ENCODE data around the gene NFASC. TPM values are rescaled to one million over a fixed set of nuclear protein-coding genes. Genes with fewer than 3 reads are reported as not detected.

The NFASC gene
- total RNA-seq, 2 donors from 2014 or later = 0.21 to 0.65 TPM

DNA sequence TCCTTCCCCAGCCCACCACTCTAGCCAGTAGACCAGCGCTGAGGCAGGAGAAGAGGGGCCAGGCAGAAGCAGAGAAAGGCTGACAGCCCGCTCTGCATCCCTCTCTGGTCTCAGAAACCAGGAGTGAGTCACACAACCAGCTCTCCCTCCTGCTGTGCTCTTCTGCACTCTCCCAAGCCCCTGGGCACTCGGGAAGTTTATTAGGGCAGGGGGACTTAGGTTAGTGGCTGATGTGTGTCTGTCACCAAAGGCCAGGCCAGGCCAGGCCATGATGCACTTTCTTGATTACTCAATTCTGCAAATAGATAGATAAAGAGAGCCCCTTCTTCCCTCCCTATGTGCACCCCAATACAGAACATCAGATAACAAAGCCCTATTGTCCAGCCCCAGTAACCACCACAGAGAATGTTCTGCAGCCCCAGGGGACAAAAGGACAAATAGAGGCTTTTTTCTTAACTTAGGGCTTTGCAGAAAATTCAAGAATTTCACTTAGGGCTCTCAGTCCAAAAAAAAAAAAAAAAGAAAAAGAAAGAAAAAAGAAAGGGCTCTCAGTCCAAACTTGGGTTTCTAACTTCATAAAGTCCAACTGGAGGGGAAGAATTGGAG, 119.5 kb downstream of the NFASC start:
- no peak overlapping the region for H3K4me3 Mint-ChIP-seq

DNA sequence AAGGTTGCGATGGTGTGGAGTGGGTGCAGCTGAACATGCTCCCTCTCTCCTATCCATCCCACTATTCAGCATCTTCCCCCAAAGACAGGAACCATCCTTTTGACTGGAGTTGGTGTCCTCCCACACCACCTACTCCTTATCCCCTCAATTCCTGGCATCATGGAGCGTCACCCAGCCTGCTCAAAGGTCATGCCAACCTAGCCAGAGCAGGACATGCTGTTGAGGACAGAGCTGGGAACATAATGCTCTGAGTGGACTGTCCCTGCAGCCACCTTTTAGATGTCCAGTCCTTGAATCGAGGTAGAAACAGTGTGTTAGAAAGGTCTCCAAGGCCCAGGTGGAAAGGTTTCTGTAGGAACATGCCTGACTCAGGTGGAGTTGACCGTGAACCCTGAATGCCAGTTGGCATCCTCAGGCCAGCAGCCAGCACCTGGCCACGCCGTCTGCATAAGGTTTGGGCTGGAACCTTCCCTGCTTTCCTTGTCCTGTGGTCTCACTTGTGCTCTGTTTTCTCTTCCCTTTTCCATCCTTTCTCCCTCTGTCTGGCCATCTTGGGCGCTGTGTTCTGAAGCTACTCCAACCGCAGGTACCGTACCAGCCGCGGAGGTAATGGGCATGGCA, 120.2 kb downstream of the NFASC start:
- H3K27me3 Mint-ChIP-seq = peaks cover 7% of the 10 kb centered on the region
- H3K36me3 Mint-ChIP-seq (ENCODE audit: low read depth) = no peaks in the 10 kb centered on the region
- no peaks in the 10 kb centered on the region for H3K9me3 Mint-ChIP-seq
- no peak for ATAC-seq (replicated peaks)
- H3K4me3 Mint-ChIP-seq = no peak overlapping the region
- no peak overlapping the region for H3K27ac Mint-ChIP-seq
- H3K4me1 Mint-ChIP-seq = no peaks in the 10 kb centered on the region

More for the DNA sequence above, 119.5 kb downstream of the NFASC start:
- no peak for ATAC-seq (replicated peaks)
- H3K27ac Mint-ChIP-seq = no peak overlapping the region
- H3K9me3 Mint-ChIP-seq = no peaks in the 10 kb centered on the region
- H3K27me3 Mint-ChIP-seq = peaks cover 7% of the 10 kb centered on the region
- H3K4me1 Mint-ChIP-seq = no peaks in the 10 kb centered on the region
- no peaks in the 10 kb centered on the region for H3K36me3 Mint-ChIP-seq (ENCODE audit: low read depth)

DNA sequence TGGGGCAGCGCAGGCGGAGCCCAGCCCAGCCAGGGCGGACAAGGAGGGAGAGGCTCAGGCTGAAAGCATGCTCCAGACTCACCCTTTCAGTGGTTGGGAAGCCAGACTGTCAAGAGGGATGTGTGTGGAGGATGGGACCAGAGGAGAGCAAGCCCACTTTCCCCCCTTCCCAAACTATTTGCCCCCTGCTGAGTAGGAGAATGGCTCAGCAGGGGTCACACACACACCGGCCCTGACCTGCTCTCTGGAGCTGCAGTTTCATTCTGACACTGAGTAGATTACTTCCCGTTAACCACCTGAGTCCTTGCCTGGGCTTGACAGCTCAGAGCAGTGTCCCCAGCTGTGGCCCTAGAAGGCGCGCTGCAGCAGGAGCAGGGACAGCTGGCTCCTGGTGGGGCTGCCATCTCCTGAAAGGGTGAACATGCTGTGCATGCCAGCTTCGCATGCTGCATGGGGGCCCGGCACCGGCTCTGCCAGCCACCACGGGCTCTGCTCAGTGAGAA, 120.7 kb downstream of the NFASC start:
- no peak for ATAC-seq (replicated peaks)
- Mint-ChIP-seq H3K27ac (no peak overlapping the region), H3K4me3 (no peak overlapping the region), H3K4me1 (no peaks in the 10 kb centered on the region), H3K27me3 (peaks cover 7% of the 10 kb centered on the region), H3K9me3 (no peaks in the 10 kb centered on the region), H3K36me3 (ENCODE audit: low read depth) (no peaks in the 10 kb centered on the region)

DNA sequence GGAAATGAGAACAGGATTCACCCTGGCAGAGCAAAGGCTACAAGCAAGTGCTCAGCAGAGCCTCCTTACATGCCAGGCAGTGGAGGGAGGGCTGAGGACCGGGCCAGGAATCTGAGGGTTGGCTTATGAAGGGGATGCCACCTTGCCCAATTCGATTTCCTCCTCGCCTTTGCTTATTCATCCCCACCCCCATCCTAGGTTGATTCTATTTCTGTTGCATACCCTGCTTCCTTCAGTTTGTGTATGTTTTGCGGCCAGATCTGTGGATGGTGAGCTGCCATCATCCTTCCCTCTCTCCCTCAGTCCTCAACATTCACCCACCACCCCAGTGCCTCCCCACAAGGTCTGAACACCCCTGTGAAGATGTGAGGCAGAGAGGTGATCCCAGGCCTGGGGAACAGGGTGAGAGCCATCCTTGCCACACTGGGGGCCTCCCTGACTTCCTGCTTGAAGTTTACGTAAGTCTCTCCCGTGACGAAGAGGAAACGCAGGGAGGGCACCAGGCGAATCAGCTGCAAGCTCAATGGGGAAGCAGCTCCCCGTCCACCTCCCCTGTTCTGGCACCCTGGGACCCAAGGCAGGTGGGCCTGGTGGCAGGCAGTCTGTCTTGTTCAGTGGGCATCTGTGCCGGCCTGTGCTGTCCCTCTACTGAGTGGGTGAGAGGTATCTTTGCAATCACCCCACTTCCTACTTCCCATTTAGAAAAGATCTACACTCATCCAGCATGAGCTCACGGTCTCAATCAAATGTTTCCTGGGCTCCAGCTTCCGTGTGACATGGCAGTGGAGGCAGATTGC, 121.7 kb downstream of the NFASC start:
- Mint-ChIP-seq H3K4me3 (no peak overlapping the region), H3K27ac (peak overlapping the region; percentile 51), H3K9me3 (no peaks in the 10 kb centered on the region), H3K27me3 (peaks cover 7% of the 10 kb centered on the region), H3K36me3 (ENCODE audit: low read depth) (no peaks in the 10 kb centered on the region), H3K4me1 (no peaks in the 10 kb centered on the region)
- ATAC-seq (replicated peaks) = no peak

DNA sequence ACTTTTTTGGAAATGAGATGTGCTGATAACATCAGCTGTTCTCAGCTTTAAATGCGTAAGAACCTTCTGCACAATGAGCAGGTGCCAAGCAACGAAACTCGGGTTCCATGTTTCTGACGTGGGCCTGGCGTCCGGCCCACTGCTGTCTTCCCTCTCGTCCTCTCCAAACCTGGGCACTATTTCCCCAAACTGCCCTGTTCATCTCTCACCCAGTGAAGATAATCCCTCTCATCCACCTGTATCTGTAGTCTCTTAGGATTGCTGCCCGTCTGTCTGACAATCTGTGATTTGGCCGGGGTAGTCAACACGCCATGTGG, 122.3 kb downstream of the NFASC start:
- ATAC-seq (replicated peaks) = no peak
- Mint-ChIP-seq H3K4me1 (no peaks in the 10 kb centered on the region), H3K27me3 (peaks cover 7% of the 10 kb centered on the region), H3K9me3 (no peaks in the 10 kb centered on the region), H3K27ac (peak overlapping the region; percentile 51), H3K4me3 (no peak overlapping the region), H3K36me3 (ENCODE audit: low read depth) (no peaks in the 10 kb centered on the region)

DNA sequence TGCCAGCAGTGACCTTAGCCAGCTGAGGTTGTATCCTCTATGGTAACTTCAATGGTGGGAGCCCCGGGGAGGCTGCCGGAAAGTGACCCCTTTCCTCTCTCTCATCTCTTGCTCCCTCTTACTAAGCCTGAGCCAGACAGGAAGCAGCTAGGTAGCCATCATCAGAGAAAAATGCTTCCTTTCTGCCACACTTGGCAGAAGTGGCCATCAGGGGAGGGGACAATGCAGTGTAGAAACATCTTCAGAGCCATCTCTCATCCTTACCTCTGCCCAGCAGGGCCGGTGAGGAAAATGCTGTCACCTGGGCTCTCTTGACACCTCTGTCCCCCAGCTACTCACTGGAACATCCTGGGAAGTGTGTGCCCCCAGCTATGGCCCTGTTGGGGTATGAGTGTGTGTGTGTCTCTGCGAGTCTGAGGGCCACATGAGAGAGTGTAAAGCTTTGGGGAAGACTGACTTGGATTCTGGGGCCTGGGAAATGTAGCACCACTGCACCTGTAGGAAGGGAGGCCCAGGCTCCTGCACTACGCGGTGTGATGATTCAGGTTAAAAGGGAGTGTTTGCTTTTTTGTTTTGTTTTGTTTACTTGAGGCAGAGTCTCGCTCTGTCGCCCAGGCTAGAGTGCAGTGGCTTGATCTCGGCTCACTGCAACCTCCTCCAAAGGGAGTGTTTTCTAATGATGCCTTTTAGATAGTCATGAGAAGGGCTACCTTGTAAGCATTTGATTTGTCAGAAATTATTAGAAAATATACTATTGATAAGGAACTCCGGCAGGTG, 123.6 kb downstream of the NFASC start:
- no peak overlapping the region for H3K27ac Mint-ChIP-seq
- peaks cover 3% of the 10 kb centered on the region for H3K27me3 Mint-ChIP-seq
- H3K9me3 Mint-ChIP-seq = no peaks in the 10 kb centered on the region
- H3K4me1 Mint-ChIP-seq = no peaks in the 10 kb centered on the region
- H3K4me3 Mint-ChIP-seq = no peak overlapping the region
- ATAC-seq (replicated peaks) = no peak
- no peaks in the 10 kb centered on the region for H3K36me3 Mint-ChIP-seq (ENCODE audit: low read depth)

DNA sequence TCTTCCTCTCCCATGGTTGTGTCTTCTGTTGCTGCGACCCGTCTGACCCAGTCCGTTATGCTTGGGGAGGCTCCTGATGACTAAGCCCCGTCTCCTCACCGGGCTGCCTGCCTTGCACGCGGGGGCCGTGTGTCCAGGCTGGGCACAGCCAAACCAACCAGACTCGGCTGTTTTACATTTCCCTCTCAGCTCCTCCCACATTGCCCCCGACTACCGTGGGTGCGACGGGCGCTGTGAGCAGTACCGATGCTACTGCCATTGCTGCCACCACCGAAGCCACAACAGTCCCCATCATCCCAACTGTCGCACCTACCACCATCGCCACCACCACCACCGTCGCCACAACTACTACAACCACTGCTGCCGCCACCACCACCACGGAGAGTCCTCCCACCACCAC, 126.3 kb downstream of the NFASC start:
- no peak for ATAC-seq (replicated peaks)
- H3K27me3 Mint-ChIP-seq = peaks cover 5% of the 10 kb centered on the region
- H3K36me3 Mint-ChIP-seq (ENCODE audit: low read depth) = no peaks in the 10 kb centered on the region
- H3K9me3 Mint-ChIP-seq = no peaks in the 10 kb centered on the region
- no peak overlapping the region for H3K4me3 Mint-ChIP-seq
- no peaks in the 10 kb centered on the region for H3K4me1 Mint-ChIP-seq
- no peak overlapping the region for H3K27ac Mint-ChIP-seq

DNA sequence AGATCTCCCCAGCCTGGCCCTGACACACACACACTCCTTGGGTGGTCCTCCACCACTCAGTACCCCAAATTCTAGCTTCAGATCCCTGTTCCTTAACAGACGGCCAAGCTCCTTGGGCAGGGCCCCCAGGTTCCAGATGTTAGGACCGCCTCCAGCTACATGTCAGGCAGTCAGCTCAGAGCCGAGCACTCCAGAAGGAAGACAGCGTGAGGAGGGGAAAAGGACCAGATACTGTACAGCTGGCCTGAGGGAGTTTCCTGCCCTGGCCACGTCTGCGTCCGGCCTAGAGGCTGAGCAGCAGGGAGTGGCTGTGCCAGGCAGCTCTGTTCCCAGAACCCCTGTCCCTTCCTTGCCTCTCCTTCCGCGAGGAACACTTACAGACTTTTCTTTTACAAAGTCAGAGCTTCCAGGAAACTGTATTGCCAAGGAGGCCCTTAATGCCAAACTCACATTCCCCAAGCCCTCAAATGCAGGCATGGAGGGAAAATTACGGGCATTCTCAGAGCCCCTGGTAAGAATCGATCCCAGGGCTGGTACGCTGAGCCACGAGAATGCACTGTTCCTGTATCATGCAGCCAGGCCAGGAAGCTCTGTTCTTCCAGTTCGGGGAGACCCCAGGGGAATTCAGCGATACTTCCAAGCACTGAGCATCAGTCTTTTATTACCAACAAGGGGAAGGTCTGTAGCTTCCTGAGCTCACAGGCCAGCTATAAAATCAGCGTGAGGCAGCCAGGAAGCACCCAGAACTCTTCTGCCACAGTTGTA, 127.1 kb downstream of the NFASC start:
- no peak for ATAC-seq (replicated peaks)
- Mint-ChIP-seq H3K9me3 (no peaks in the 10 kb centered on the region), H3K27ac (no peak overlapping the region), H3K4me3 (no peak overlapping the region), H3K27me3 (peaks cover 5% of the 10 kb centered on the region), H3K36me3 (ENCODE audit: low read depth) (no peaks in the 10 kb centered on the region), H3K4me1 (no peaks in the 10 kb centered on the region)

DNA sequence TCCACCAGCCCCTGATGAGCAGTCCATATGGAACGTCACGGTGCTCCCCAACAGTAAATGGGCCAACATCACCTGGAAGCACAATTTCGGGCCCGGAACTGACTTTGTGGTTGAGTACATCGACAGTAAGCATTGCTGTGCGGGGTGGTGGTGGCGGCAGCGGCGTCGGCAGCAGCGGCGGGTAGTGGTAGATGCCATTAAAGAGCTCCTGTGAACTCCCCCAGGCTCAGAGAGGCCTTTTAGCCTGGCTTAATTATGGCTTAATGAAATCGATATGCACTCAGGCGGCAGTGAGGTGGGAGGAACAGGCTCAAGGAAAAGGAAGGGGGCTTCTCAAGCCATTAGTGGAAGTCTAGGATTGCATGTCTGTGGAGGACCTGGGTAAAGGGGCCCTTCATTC, 130.5 kb downstream of the NFASC start:
- Mint-ChIP-seq H3K9me3 (no peaks in the 10 kb centered on the region), H3K36me3 (ENCODE audit: low read depth) (no peaks in the 10 kb centered on the region), H3K27me3 (peaks cover 7% of the 10 kb centered on the region), H3K27ac (no peak overlapping the region), H3K4me3 (no peak overlapping the region), H3K4me1 (no peaks in the 10 kb centered on the region)
- ATAC-seq (replicated peaks) = no peak

DNA sequence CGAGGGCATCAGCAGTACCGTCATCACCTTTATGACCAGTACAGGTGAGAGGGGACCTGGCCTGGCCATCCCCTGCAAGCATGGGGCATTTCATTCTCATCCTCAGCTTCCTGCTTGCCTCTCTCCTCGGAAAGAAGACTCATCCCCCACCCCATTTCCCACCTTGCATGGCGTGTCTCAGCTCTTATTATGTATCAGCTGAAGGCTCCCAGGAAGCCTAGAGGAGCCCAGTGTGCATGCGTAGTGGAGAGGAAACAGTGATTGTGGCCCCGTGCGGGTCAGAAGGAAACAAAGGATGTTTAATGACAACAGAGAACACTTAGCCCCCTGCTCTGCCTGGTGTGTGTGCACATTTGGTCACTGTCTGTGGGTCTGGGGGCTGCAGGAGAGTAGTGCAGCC, 132.0 kb downstream of the NFASC start:
- Mint-ChIP-seq H3K36me3 (ENCODE audit: low read depth) (no peaks in the 10 kb centered on the region), H3K27ac (no peak overlapping the region), H3K9me3 (no peaks in the 10 kb centered on the region), H3K4me1 (no peaks in the 10 kb centered on the region), H3K27me3 (peaks cover 14% of the 10 kb centered on the region), H3K4me3 (no peak overlapping the region)
- no peak for ATAC-seq (replicated peaks)

DNA sequence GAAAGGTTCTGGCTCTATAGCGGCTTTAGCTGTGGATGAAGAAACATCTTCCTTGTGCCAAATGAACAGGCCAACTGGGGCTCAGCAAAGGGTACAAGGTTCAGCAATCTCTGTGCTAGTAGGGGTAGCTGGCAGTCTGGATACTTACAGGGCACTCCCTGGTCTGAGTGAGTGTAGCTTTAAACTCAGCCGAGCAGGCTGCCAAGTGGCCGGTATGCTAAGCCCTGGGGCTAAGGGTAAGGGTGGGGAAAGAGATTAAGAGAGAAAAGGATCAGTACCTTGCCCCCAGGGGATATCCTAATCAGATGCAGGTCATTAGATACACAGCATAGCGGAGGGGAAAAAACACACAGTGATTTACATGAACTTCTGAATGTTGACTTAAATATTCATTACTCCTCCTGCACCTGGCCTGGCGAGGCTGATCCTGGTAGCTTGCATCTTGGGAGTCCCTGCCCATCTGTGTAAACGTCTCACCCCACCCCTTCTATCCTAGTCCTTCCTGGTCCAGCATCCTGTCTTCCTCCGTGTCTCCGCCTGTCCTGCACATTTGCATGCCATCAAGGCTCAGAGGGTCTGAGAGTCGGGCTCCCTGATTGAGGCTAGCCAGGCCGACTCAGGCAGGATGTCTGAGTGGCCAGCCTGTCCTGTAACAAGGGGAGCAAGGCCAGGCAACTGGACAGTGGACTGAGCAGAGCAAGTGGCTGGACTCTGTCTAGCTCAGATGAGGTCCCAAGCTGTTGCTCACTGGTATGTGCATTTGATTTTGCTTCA, 132.9 kb downstream of the NFASC start:
- Mint-ChIP-seq H3K4me3 (no peak overlapping the region), H3K9me3 (no peaks in the 10 kb centered on the region), H3K36me3 (ENCODE audit: low read depth) (no peaks in the 10 kb centered on the region), H3K27me3 (peaks cover 14% of the 10 kb centered on the region), H3K4me1 (no peaks in the 10 kb centered on the region), H3K27ac (no peak overlapping the region)
- no peak for ATAC-seq (replicated peaks)

DNA sequence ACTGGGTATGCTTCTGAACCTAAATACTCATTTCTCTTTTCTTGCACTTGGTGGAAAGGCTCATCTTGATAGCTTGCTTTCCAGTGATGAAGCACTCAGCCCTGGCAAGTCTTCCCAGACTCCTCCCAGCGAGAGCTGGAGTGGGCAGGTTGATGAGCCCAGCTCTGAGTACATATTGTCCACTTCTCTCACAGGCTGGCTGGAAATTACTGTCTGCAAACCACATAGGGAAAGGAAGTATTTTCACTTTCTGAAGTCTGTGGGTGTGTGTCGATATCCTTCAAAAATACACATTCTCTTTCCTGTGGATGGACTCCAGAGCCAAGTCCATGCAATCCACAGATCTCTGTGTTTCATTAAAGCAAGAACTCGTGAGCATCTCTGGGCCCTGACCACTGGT, 133.7 kb downstream of the NFASC start:
- no peaks in the 10 kb centered on the region for H3K4me1 Mint-ChIP-seq
- no peak overlapping the region for H3K27ac Mint-ChIP-seq

DNA sequence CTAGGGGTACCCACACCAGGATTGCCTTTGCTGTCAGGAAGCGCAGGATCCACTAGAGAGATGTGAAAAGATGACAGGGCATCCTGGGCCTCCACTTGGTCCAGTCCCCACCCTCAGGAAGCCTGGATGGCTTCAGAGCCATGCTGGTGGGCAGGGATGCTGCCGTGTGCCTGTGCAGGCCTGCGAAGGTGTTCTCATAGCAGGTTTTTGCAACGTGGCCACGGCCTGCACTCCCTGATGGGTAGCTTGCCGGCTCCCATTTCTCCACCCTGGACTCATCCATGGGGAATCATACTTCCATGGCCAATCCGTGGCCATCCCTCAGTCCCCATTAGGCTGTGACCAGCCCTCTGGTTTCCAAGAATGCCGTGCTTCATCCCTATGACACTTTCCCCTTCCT, 138.2 kb downstream of the NFASC start:
- Mint-ChIP-seq H3K27me3 (peaks cover 9% of the 10 kb centered on the region), H3K9me3 (no peaks in the 10 kb centered on the region), H3K36me3 (ENCODE audit: low read depth) (no peaks in the 10 kb centered on the region), H3K4me1 (no peaks in the 10 kb centered on the region), H3K4me3 (no peak overlapping the region), H3K27ac (no peak overlapping the region)
- no peak for ATAC-seq (replicated peaks)

More for the DNA sequence above, 133.7 kb downstream of the NFASC start:
- Mint-ChIP-seq H3K9me3 (no peaks in the 10 kb centered on the region), H3K4me3 (no peak overlapping the region), H3K27me3 (peaks cover 14% of the 10 kb centered on the region), H3K36me3 (ENCODE audit: low read depth) (no peaks in the 10 kb centered on the region)
- ATAC-seq (replicated peaks) = no peak
